Heart left ventricle (tissue), 16 donors: ENCODE results near the gene CPEB1. TPM values are rescaled to one million over a fixed set of nuclear protein-coding genes. Genes with fewer than 3 reads are reported as not detected.

ENCODE experiments used
- ATAC-seq, 4 donors: fragments of 200-7000 bp; cut with Tn5 transposase; one replicate each; pipeline ENCODE4 v1.9.1; 2020 to 2022; ENCODE audit warnings: moderate library complexity in 4 of 4, mild to moderate bottlenecking in 3 of 4, moderate number of reproducible peaks in 1 of 4
- DNase-seq, 5 donors: peaks; one replicate each; pipeline ENCODE4 v3.0.0-alpha.2; 2020
- H3K27ac ChIP-seq, 12 donors: fragments of 200-600 bp; sonication (generic) in 4 of 12; one replicate each; pipeline versions ENCODE4 v1.5.0 to v1.8.0; 2016 to 2022; ENCODE audit warnings: mild to moderate bottlenecking in 2 of 12
- H3K27me3 ChIP-seq, 9 donors: fragments of 200-600 bp; sonication (generic) in 2 of 9; one replicate each; pipeline versions ENCODE4 v1.5.1 to v1.8.0; 2016 to 2022; ENCODE audit warnings: mild to moderate bottlenecking in 3 of 9
- H3K36me3 ChIP-seq, 9 donors: fragments of 200-600 bp; sonication (generic) in 2 of 9; one replicate each; pipeline versions ENCODE4 v1.5.0 to v1.8.0; 2018 to 2022; ENCODE audit warnings: mild to moderate bottlenecking in 2 of 9
- H3K4me1 ChIP-seq, 12 donors: fragments of 200-600 bp; sonication (generic) in 4 of 12; one replicate each; pipeline versions ENCODE4 v1.5.0 to v1.8.0; 2016 to 2022; ENCODE audit warnings: mild to moderate bottlenecking in 3 of 12
- H3K4me3 ChIP-seq, 12 donors: fragments of 200-600 bp; sonication (generic) in 4 of 12; one replicate each; pipeline versions ENCODE4 v1.5.0 to v1.8.0; 2017 to 2022; ENCODE audit warnings: mild to moderate bottlenecking in 9 of 12, moderate library complexity in 4 of 12
- H3K9me3 ChIP-seq, 12 donors: fragments of 200-600 bp; sonication (generic) in 4 of 12; one replicate each; pipeline versions ENCODE4 v1.5.0 to v1.8.0; 2016 to 2022; ENCODE audit warnings: mild to moderate bottlenecking in 1 of 12
- POLR2A ChIP-seq, 2 donors: fragments of 450-650 bp; IDR thresholded peaks; one replicate each; pipeline ENCODE4 v1.6.1; 2017; ENCODE audit warnings: antibody characterized with exemption in 2 of 2, mild to moderate bottlenecking in 2 of 2, moderate library complexity in 2 of 2
- WGBS, 4 donors: extraction: QIAGEN DNeasy Blood & Tissue Kit in 2 of 4; methylation state at CpG; one replicate each; pipeline versions ENCODE4 v1.1.5 to v1.1.7; 2013 to 2018; 5-methylcytosine and 5-hydroxymethylcytosine counted together
- intact Hi-C, 10 donors: fragments of 100-400 bp; cut with DNase I; formaldehyde crosslinking; loops; one replicate each; pipeline versions ENCODE4 v1.11.1 to v1.14.2; 2022
- polyA plus RNA-seq, 2 donors: library from polyadenylated mRNA; stranded (reverse); fragments of 200-250 nt; gene quantifications; one replicate each; pipeline ENCODE4 v1.2.3, GENCODE V29; 2013
- total RNA-seq, 9 donors: library from RNA; depleted of rRNA in 2 of 9; stranded (reverse); fragments of >200 nt in 2 of 9; fragmentation: NEBNext Ultra II Directional in 3 of 9; extraction: Animal tissue kit (Norgen Biotek cat#: 25700) in 3 of 9; gene quantifications; one replicate each; pipeline versions ENCODE4 v1.1.0 to v1.2.4, GENCODE V29; 2016 to 2023
- TF ChIP-seq, protein P1 (sequence below), 12 donors: fragments of 200-600 bp; sonication (generic) in 4 of 12; IDR thresholded peaks; one replicate each; pipeline versions ENCODE4 v1.5.0 to v1.8.0; 2018 to 2022; ENCODE audit warnings: antibody characterized with exemption in 12 of 12, mild to moderate bottlenecking in 5 of 12
- donor health status: ischemic (EF 13 %, LVEDD 7.1; RV severe dilation, severe dysfunction).
- donor health status: healthy with polysubstance abuse.
- donor health status: DM: no; HTN: yes; CAD: no.
- donor health status: DM: no; HTN: no; CAD: no.
- donor health status: ischemic (EF 25% LVEDD 6.9; RV normal size, moderate dysfunction).
- donor health status: ischemic (EF 25% LVEDD 5.7; RV mildly dilated, moderate dysfunction).
- donor health status: healthy.
- donor health status: DM: yes; HTN: yes; CAD: no.
- donor health status: ischemic (EF 35%, LVEDD 5.7; RV mildly dilated, moderate dysfunction).
- donor health status: nonischemic (EF 11% LVEDD 7.7; RV severe dilation, severe dysfunction).
- donor health status: DM: yes; HTN: yes; CAD: no.
- donor health status: PGD.
- donor health status: ischemic (EF 29% LVEDD 5.4; RV normal size, mild dysfunction).
- donor health status: nonischemic (EF 23%, LVEDD 6.1; RV moderate dilation, normal function).

Gene CPEB1
- total and polyA plus RNA-seq, 11 donors = 0.07 to 8.7 (median 0.54) TPM; not detected in 1

DNA sequence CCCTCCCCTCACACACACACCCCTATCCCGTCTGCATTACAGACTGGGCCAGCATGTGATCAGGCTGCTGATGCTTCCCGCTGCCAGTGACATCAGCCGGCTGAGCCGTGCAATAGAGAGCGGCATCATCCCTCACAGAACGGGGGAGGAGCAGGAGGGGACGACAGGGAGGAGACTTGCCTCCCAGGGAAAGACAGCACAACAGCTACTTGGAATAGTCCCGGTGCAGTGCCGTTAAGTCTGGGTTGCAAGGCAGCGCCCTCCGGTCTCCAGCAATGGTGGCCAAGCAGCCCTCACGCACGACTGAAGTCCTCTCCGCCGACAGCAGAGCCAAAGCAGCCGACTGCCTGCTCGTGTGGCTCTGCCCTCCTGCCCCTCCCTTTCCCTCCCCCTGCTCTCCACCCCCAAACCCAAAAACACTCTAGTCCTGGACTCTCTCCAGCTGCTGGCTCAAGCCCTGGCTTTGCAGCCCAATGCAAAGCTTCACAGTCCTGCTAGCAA is 75.4 kb downstream of the CPEB1 start:
- Histone ChIP-seq H3K4me1 (peaks cover 0 to 12% (median 4%) of the 10 kb centered on the region in 12 donors), H3K4me3 (peak overlapping the region; percentile 11 to 60 (median 46)), H3K9me3 (no peaks in the 10 kb centered on the region), H3K27ac (peak overlapping the region in 6 of 12 donors; percentile 9 to 70 (median 48)), H3K27me3 (peaks cover 0 to 2% (median 0%) of the 10 kb centered on the region in 9 donors), H3K36me3 (no peaks in the 10 kb centered on the region)
- peak; percentile 52 to 73 (median 66) for DNase-seq
- WGBS, 4 donors = 0 to 3% (median 1%) methylated on average over 3 to 17 of the region's 17 CpGs
- intact Hi-C loops = loop anchor here in 1 of 10 donors (5.0 kb wide), 1 partner anchor 51 kb away; no protein-coding TSS in a partner anchor
- ATAC-seq = peak; percentile 65 to 95 (median 90)
- TF ChIP-seq, protein P1, sequence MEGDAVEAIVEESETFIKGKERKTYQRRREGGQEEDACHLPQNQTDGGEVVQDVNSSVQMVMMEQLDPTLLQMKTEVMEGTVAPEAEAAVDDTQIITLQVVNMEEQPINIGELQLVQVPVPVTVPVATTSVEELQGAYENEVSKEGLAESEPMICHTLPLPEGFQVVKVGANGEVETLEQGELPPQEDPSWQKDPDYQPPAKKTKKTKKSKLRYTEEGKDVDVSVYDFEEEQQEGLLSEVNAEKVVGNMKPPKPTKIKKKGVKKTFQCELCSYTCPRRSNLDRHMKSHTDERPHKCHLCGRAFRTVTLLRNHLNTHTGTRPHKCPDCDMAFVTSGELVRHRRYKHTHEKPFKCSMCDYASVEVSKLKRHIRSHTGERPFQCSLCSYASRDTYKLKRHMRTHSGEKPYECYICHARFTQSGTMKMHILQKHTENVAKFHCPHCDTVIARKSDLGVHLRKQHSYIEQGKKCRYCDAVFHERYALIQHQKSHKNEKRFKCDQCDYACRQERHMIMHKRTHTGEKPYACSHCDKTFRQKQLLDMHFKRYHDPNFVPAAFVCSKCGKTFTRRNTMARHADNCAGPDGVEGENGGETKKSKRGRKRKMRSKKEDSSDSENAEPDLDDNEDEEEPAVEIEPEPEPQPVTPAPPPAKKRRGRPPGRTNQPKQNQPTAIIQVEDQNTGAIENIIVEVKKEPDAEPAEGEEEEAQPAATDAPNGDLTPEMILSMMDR (IDR thresholded peaks at IDR 0.05) = no peak
- peak in 1 of 2 donors; percentile 18 for TF ChIP-seq POLR2A (IDR thresholded peaks at IDR 0.05)

DNA sequence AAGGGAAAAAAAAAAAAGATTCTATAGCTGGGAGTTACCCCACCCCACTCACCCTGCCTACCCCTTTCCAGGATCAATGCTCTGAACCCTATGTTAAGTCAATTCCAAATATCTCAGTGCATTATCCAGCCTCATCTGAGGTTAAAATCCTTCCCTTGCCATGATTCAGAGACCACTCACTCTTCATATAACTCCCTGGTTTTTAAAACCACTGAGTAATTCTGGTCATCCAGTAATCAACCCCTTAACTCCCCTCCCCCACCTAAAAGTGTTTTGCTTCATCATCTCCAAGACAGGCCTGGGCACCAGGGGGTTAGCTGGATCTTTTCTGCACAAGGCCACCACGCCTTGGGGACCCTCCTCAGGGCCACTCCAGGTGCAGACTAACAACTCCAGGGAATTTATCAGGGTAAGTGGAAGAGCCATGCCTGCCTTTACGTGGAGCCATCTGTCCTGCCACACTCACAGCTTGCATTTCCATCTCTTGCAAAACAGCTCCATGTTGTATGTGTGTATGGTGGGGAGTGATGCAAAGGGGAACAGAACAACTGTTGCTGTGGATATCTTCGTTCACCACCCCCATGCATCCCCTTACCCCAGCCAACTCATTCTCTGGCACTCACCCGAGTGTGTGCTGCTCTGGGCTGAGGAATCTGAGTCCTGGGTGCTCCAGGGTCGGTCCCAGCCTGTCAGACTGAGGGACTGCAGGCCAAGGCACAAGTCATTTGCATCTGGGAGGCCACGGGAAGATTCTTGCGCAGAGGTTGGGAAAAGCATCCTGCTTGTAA is 76.2 kb downstream of the CPEB1 start:
- Histone ChIP-seq H3K27ac (peak overlapping the region in 3 of 12 donors; percentile 53 to 70 (median 65)), H3K4me1 (peaks cover 0 to 12% (median 4%) of the 10 kb centered on the region in 12 donors), H3K4me3 (peak overlapping the region in 8 of 12 donors; percentile 18 to 60 (median 49)), H3K36me3 (no peaks in the 10 kb centered on the region), H3K27me3 (peaks cover 0 to 2% (median 0%) of the 10 kb centered on the region in 9 donors), H3K9me3 (no peaks in the 10 kb centered on the region)
- no peak for ATAC-seq
- WGBS, 4 donors = 38 to 45% (median 39%) methylated on average over 5 to 7 of the region's 7 CpGs
- TF ChIP-seq, protein P1 (IDR thresholded peaks at IDR 0.05) = no peak
- no peak for TF ChIP-seq POLR2A (IDR thresholded peaks at IDR 0.05)
- intact Hi-C loops = loop anchor here in 1 of 10 donors (5.0 kb wide), 1 partner anchor 51 kb away; no protein-coding TSS in a partner anchor
- no peak for DNase-seq

DNA sequence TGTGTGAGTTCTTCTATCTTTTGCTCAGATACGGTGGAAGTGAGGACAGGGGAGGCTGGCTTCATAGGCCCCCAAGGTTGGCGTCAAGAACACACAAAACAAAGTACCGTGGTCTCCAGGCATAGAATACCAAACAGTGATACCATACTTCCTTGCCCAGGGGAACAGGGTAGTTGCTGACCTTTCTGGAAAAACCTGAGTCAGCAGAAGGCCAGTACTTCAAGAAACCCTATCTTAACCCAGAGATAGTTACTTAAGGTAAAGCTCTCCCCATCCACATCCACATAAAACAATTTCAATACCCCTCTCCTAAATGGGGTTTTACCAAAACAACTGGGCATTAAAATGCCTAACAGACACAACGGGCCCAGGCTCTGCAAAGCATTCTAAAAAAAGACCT is 77.3 kb downstream of the CPEB1 start:
- no peaks in the 10 kb centered on the region for H3K36me3 ChIP-seq
- H3K9me3 ChIP-seq = no peaks in the 10 kb centered on the region
- WGBS, 4 donors = 83 to 94% (median 93%) methylated on average over 4 of the region's 4 CpGs
- TF ChIP-seq, protein P1 (IDR thresholded peaks at IDR 0.05) = no peak
- no peak for TF ChIP-seq POLR2A (IDR thresholded peaks at IDR 0.05)
- peaks cover 0 to 12% (median 4%) of the 10 kb centered on the region in 12 donors for H3K4me1 ChIP-seq
- H3K27me3 ChIP-seq = peaks cover 0 to 2% (median 0%) of the 10 kb centered on the region in 9 donors
- intact Hi-C loops = loop anchor here in 1 of 10 donors (5.0 kb wide), 1 partner anchor 52 kb away; no protein-coding TSS in a partner anchor
- DNase-seq (no peak), ATAC-seq (no peak)
- no peak overlapping the region for H3K4me3 ChIP-seq
- H3K27ac ChIP-seq = no peak overlapping the region

DNA sequence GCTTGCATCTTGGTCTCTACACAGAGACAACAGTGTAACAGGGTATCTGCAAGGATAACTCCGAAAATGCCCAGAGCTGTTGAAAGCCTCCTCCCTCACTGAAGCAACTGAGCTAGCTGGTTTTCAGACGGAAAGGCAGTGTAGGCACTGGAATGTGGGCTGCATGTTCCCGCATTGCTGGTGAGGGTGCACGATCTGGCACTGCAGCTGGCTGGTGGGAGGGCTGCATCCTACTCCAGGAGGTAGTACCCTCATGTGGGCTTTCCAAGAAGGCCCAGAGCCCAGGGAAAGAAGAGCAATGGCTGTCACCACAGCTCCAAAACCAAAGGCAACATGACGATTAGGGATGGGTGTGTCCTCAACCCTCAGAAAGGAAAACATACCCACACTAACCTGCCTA is 78.2 kb downstream of the CPEB1 start:
- intact Hi-C loops = no loop called here
- Histone ChIP-seq H3K36me3 (no peaks in the 10 kb centered on the region), H3K27me3 (no peaks in the 10 kb centered on the region), H3K4me3 (no peak overlapping the region), H3K9me3 (no peaks in the 10 kb centered on the region), H3K27ac (no peak overlapping the region), H3K4me1 (peaks cover 0 to 12% (median 4%) of the 10 kb centered on the region in 12 donors)
- 77 to 85% (median 78%) methylated on average over 5 of the region's 5 CpGs for WGBS, 4 donors
- ATAC-seq (no peak), DNase-seq (no peak)
- TF ChIP-seq, protein P1 (IDR thresholded peaks at IDR 0.05) = no peak
- TF ChIP-seq POLR2A (IDR thresholded peaks at IDR 0.05) = no peak
